ENCODE data around the gene ZNF418.

ZNF418 gene

DNA sequence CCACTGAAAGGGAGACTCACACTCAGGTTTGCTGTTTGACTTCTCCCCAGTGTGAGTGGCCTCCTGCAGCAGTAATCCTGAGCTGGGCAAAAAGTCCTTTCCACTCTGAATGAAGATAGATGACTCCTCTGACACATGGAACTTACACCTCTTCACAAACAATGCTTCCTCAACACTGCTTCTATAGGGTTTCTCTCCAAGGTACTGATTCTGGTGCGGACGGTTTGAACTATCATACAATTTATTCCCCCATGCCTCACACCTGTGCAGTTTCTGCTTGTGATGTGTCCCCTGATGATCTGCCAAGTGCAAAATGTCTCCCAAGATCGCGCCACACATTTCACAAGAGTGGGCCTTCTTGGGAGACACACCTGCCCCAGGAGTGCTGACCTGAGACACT, 7.6 kb downstream of the ZNF418 start:
- TF ChIP-seq, protein P1, sequence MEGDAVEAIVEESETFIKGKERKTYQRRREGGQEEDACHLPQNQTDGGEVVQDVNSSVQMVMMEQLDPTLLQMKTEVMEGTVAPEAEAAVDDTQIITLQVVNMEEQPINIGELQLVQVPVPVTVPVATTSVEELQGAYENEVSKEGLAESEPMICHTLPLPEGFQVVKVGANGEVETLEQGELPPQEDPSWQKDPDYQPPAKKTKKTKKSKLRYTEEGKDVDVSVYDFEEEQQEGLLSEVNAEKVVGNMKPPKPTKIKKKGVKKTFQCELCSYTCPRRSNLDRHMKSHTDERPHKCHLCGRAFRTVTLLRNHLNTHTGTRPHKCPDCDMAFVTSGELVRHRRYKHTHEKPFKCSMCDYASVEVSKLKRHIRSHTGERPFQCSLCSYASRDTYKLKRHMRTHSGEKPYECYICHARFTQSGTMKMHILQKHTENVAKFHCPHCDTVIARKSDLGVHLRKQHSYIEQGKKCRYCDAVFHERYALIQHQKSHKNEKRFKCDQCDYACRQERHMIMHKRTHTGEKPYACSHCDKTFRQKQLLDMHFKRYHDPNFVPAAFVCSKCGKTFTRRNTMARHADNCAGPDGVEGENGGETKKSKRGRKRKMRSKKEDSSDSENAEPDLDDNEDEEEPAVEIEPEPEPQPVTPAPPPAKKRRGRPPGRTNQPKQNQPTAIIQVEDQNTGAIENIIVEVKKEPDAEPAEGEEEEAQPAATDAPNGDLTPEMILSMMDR (IDR thresholded peaks at IDR 0.05; ENCODE audit: borderline replicate concordance, insufficient read depth, low read depth, low read length) = no peak
- no peak overlapping the region for H3K4me3 ChIP-seq (ENCODE audit: low read depth, low read length)

GRCh38 chr19:57916168-57916995, 18.8 kb downstream of the ZNF418 start, which contains the start of gene ZNF417:
Gene ZNF417 (minus strand): TSS chr19:57916592. CDS start chr19:57916411, 181 bp downstream.
- TF ChIP-seq, protein P1 (IDR thresholded peaks at IDR 0.05; ENCODE audit: borderline replicate concordance, insufficient read depth, low read depth, low read length) = peak; percentile 34; the same call in 1 of the 2 replicates
- H3K4me3 ChIP-seq (ENCODE audit: low read depth, low read length) = peak within 1 kb of the TSS; percentile 73

DNA sequence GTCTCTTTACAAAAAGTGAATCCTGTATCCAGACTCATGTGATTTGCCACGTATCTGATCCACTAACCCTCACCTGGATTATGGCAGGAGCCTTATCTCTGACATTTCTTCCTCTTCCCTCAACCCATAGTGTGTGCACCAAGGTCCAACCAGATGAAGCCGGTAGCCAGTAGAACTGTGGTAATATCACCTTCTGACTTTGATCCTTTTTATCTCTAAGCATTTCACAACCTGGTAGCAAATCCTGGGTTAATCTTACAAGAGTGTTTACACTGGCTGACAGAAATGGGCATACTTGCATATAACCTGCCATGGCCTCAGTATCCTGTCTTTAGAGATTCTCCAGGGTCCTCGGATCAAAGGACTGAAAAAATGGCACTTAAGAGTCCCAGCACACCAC, 20.7 kb downstream of the ZNF418 start:
- TF ChIP-seq, protein P1 (IDR thresholded peaks at IDR 0.05; ENCODE audit: borderline replicate concordance, insufficient read depth, low read depth, low read length) = no peak

GRCh38 chr19:57907394-57907793, 27.8 kb downstream of the ZNF418 start:
- TF ChIP-seq, protein P1 (IDR thresholded peaks at IDR 0.05; ENCODE audit: borderline replicate concordance, insufficient read depth, low read depth, low read length) = no peak

More for the DNA sequence above, 20.7 kb downstream of the ZNF418 start:
- no peak overlapping the region for H3K4me3 ChIP-seq (ENCODE audit: low read depth, low read length)

DNA sequence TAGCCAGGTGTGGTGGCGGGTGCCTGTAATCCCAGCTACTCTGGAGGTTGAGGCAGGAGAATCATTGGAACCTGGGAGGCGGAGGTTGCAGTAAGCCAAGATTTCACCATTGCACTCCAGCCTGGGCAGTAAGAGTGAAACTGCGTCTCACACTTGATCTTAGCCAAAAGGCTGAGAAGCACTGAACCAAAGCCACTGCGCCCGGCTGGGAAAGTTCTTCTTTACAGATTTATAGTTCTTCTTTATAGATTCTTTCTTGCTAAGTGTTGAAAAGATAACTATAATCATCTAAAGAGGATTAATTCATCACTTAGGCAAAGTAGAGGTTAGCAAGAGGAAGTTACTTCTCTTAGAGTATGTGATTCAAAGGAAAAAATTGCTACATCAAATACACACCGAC, 29.9 kb downstream of the ZNF418 start:
- no peak overlapping the region for H3K4me3 ChIP-seq (ENCODE audit: low read depth, low read length)
- TF ChIP-seq, protein P1 (IDR thresholded peaks at IDR 0.05; ENCODE audit: borderline replicate concordance, insufficient read depth, low read depth, low read length) = no peak

More at GRCh38 chr19:57907394-57907793, 27.8 kb downstream of the ZNF418 start:
- H3K4me3 ChIP-seq (ENCODE audit: low read depth, low read length) = no peak overlapping the region

DNA sequence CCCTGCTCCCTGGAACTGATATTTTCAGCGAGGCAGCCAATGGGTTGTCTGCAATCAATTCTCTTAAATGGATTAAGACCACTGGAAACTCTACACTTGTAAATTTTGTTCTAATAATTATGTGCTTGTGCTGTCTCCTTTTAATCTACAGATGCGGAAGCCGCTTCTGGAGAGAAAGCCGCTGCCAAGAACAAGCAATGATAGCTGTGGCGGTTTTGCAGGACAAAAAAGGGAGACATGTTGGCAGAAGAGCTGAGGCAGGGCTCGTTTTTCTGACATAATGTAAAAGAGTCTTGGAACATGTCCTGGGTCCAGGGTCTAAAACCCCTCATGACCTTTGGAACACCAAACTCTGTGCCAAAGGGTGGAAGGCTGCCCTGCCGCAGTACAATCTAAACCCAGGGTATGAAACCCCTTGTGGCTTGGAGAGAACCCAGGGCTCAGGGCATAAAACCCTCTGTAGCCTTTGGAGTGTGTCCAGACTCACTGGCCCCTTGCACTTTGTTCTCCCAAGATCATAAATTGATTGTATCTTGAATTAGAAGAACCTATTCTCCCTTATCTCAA, 31.5 kb downstream of the ZNF418 start:
- TF ChIP-seq, protein P1 (IDR thresholded peaks at IDR 0.05; ENCODE audit: borderline replicate concordance, insufficient read depth, low read depth, low read length) = no peak

More for the DNA sequence above, 31.5 kb downstream of the ZNF418 start:
- no peak overlapping the region for H3K4me3 ChIP-seq (ENCODE audit: low read depth, low read length)
